ENCODE data around the gene UGCG.

DNA sequence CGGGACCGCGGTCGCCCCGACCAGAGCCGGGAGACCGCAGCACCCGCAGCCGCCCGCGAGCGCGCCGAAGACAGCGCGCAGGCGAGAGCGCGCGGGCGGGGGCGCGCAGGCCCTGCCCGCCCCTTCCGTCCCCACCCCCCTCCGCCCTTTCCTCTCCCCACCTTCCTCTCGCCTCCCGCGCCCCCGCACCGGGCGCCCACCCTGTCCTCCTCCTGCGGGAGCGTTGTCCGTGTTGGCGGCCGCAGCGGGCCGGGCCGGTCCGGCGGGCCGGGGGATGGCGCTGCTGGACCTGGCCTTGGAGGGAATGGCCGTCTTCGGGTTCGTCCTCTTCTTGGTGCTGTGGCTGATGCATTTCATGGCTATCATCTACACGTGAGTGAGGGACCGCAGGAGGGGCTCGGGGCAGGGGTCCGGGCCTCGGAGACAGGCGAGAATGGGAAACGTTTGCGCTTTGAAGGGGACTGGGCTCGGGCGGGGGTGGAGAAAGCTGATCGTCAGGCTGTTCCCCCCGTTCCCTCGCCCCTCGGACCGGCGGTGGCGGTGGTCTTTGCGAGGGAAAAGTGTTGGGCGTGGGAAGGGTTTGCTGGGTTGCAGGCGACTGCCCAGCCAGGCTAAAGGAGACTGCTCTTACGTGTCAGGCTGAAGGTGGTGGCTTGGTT lies 457 bp downstream of the UGCG start:
- TF ChIP-seq POLR2A (IDR thresholded peaks at IDR 0.05) = no peak
- TF ChIP-seq, protein P1, sequence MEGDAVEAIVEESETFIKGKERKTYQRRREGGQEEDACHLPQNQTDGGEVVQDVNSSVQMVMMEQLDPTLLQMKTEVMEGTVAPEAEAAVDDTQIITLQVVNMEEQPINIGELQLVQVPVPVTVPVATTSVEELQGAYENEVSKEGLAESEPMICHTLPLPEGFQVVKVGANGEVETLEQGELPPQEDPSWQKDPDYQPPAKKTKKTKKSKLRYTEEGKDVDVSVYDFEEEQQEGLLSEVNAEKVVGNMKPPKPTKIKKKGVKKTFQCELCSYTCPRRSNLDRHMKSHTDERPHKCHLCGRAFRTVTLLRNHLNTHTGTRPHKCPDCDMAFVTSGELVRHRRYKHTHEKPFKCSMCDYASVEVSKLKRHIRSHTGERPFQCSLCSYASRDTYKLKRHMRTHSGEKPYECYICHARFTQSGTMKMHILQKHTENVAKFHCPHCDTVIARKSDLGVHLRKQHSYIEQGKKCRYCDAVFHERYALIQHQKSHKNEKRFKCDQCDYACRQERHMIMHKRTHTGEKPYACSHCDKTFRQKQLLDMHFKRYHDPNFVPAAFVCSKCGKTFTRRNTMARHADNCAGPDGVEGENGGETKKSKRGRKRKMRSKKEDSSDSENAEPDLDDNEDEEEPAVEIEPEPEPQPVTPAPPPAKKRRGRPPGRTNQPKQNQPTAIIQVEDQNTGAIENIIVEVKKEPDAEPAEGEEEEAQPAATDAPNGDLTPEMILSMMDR (IDR thresholded peaks at IDR 0.05) = no peak

Measured in esophagus squamous epithelium (tissue), 4 donors.